GM23248 (cell line): Measurements from ENCODE around the gene TRAPPC12. TPM values are rescaled to one million over a fixed set of nuclear protein-coding genes. Genes with fewer than 3 reads are reported as not detected.

ENCODE experiments used
- DNase-seq: peaks from one replicate; pipeline ENCODE4 v3.0.0-alpha.2; 2015
- H2AFZ ChIP-seq: fragments of 200-600 bp; sonication (generic); 2 replicates; pipeline ENCODE4 v1.6.1; 2016; ENCODE audit warnings: antibody characterized with exemption
- H3F3A ChIP-seq: fragments of 200-600 bp; sonication (generic); 2 replicates; pipeline ENCODE4 v1.6.1; 2016; ENCODE audit warnings: mild to moderate bottlenecking, antibody characterized with exemption, mixed run types; ENCODE audit not compliant: insufficient read depth
- H3K27ac ChIP-seq: fragments of 200-600 bp; sonication (generic); 2 replicates; pipeline ENCODE4 v1.5.1; 2016; ENCODE audit warnings: mild to moderate bottlenecking
- H3K27me3 ChIP-seq: fragments of 200-600 bp; sonication (generic); replicated peaks from 2 replicates; pipeline ENCODE4 v1.6.1; 2016; ENCODE audit warnings: mild to moderate bottlenecking; ENCODE audit not compliant: insufficient read depth
- H3K36me3 ChIP-seq: fragments of 200-600 bp; sonication (generic); 2 replicates; pipeline ENCODE4 v1.6.1; 2016; ENCODE audit warnings: low read depth, mild to moderate bottlenecking
- H3K4me1 ChIP-seq: fragments of 200-600 bp; sonication (generic); 2 replicates; pipeline ENCODE4 v1.6.1; 2016; ENCODE audit warnings: mild to moderate bottlenecking; ENCODE audit not compliant: insufficient read depth
- H3K4me2 ChIP-seq: fragments of 200-600 bp; sonication (generic); one replicate; pipeline ENCODE4 v1.6.1; 2016; ENCODE audit warnings: mild to moderate bottlenecking; ENCODE audit not compliant: unreplicated experiment
- H3K4me3 ChIP-seq: fragments of 200-600 bp; sonication (generic); 2 replicates; pipeline ENCODE4 v1.5.1; 2016; ENCODE audit warnings: mild to moderate bottlenecking
- H3K79me2 ChIP-seq: fragments of 200-600 bp; sonication (generic); 2 replicates; pipeline ENCODE4 v1.6.1; 2016; ENCODE audit warnings: mild to moderate bottlenecking; ENCODE audit not compliant: insufficient read depth
- H3K9ac ChIP-seq: fragments of 200-600 bp; sonication (generic); 2 replicates; pipeline ENCODE4 v1.6.1; 2016; ENCODE audit warnings: mild to moderate bottlenecking
- H3K9me2 ChIP-seq: fragments of 200-600 bp; sonication (generic); 2 replicates; pipeline ENCODE4 v1.6.1; 2016; ENCODE audit warnings: mixed run types, mild to moderate bottlenecking, moderate library complexity; ENCODE audit not compliant: insufficient read depth
- H3K9me3 ChIP-seq: fragments of 200-600 bp; sonication (generic); one replicate; pipeline ENCODE4 v1.6.1; 2017; ENCODE audit warnings: low read depth
- H4K20me1 ChIP-seq: fragments of 200-600 bp; sonication (generic); 2 replicates; pipeline ENCODE4 v1.6.0; 2016; ENCODE audit not compliant: insufficient read depth
- EZH2 ChIP-seq: fragments of 200-600 bp; sonication (generic); IDR thresholded peaks from 2 replicates; pipeline ENCODE4 v1.6.1; 2018; ENCODE audit warnings: antibody characterized with exemption, mild to moderate bottlenecking; ENCODE audit not compliant: insufficient read depth, poor library complexity, severe bottlenecking
- EZH2phosphoT487 ChIP-seq: fragments of 200-600 bp; sonication (generic); IDR thresholded peaks from 2 replicates; pipeline ENCODE4 v1.6.1; 2018; ENCODE audit warnings: antibody characterized with exemption, moderate library complexity, mild to moderate bottlenecking, low read depth; ENCODE audit not compliant: insufficient read depth
- WGBS, 2 experiments: methylation state at CpG; one replicate each; pipeline ENCODE4 v1.1.6; 2015 to 2017; ENCODE audit warnings: low lambda C conversion rate in 2 of 2, low coverage in 1 of 2; ENCODE audit errors: missing lambda C conversion rate in 2 of 2; 5-methylcytosine and 5-hydroxymethylcytosine counted together
- in situ Hi-C: fragments of 300-500 bp; cut with MboI; formaldehyde crosslinking; loops from 2 replicates; pipeline ENCODE4 v1.15.0; 2020
- polyA plus RNA-seq: library from polyadenylated mRNA; unstranded; fragments of >200 nt; fragmentation: Nextera tagmentation; extraction: Ambion mirVana; gene quantifications from 2 replicates; pipeline ENCODE4 v1.2.1, GENCODE V29; 2016
- total RNA-seq: library from RNA; depleted of rRNA; stranded (reverse); fragments of >200 nt; shearing (Covaris generic); gene quantifications from 2 replicates; pipeline ENCODE4 v1.2.3, GENCODE V29; 2014

The TRAPPC12 gene
- total and polyA plus RNA-seq, 2 experiments from 2014 or later = 29.3 to 48.1 TPM

GRCh38 chr2:3386448-3386958 is 7.0 kb downstream of the TRAPPC12 start:
- H2AFZ ChIP-seq = no peak overlapping the region
- H3K4me3 ChIP-seq = no peak overlapping the region

GRCh38 chr2:3387011-3387410 is 7.5 kb downstream of the TRAPPC12 start:
- peaks cover 96% of the 10 kb centered on the region for H3K79me2 ChIP-seq
- TF ChIP-seq EZH2phosphoT487 = no peak
- TF ChIP-seq EZH2 = no peak
- H3K9me2 ChIP-seq = no peaks in the 10 kb centered on the region
- in situ Hi-C loops = no loop called here
- WGBS, 2 experiments = 97 to 98% methylated on average over 5 of the region's 5 CpGs
- H3K27ac ChIP-seq = no peak overlapping the region
- H3K4me3 ChIP-seq = no peak overlapping the region
- no peak overlapping the region for H3K4me2 ChIP-seq
- H3K4me1 ChIP-seq = no peaks in the 10 kb centered on the region
- H3K27me3 ChIP-seq = no peaks in the 10 kb centered on the region
- no peaks in the 10 kb centered on the region for H4K20me1 ChIP-seq
- peaks cover 21% of the 10 kb centered on the region for H3K36me3 ChIP-seq
- H3F3A ChIP-seq = no peaks in the 10 kb centered on the region
- H3K9me3 ChIP-seq = no peaks in the 10 kb centered on the region
- no peak overlapping the region for H3K9ac ChIP-seq
- H2AFZ ChIP-seq = no peak overlapping the region
- DNase-seq = no peak

More at GRCh38 chr2:3386448-3386958, 7.0 kb downstream of the TRAPPC12 start:
- no peak for TF ChIP-seq EZH2phosphoT487
- TF ChIP-seq EZH2 = no peak
- 81 to 83% methylated on average over 10 of the region's 10 CpGs for WGBS, 2 experiments
- no peaks in the 10 kb centered on the region for H3F3A ChIP-seq
- H3K27me3 ChIP-seq = no peaks in the 10 kb centered on the region
- no peak overlapping the region for H3K4me2 ChIP-seq
- no peak for DNase-seq
- peaks cover 96% of the 10 kb centered on the region for H3K79me2 ChIP-seq
- no peaks in the 10 kb centered on the region for H3K9me2 ChIP-seq
- no peak overlapping the region for H3K9ac ChIP-seq
- H4K20me1 ChIP-seq = no peaks in the 10 kb centered on the region
- 0 out of 2 replicates have a peak, but pooled peaks cover 4% of the 10 kb centered on the region for H3K4me1 ChIP-seq
- in situ Hi-C loops = no loop called here
- peaks cover 24% of the 10 kb centered on the region for H3K36me3 ChIP-seq
- no peaks in the 10 kb centered on the region for H3K9me3 ChIP-seq
- no peak overlapping the region for H3K27ac ChIP-seq

- no peak for DNase-seq
- no peaks in the 10 kb centered on the region for H3K9me2 ChIP-seq
- no peaks in the 10 kb centered on the region for H3F3A ChIP-seq
- H3K4me2 ChIP-seq = no peak overlapping the region
- H3K4me3 ChIP-seq = no peak overlapping the region
- WGBS, 2 experiments = 89 to 91% methylated on average over 67 to 87 of the region's 89 CpGs
- H3K79me2 ChIP-seq = peaks cover 96% of the 10 kb centered on the region
- no peaks in the 10 kb centered on the region for H3K27me3 ChIP-seq
- in situ Hi-C loops = no loop called here
- H3K9me3 ChIP-seq = no peaks in the 10 kb centered on the region
- TF ChIP-seq EZH2 (no peak), EZH2phosphoT487 (no peak)
- no peak overlapping the region for H3K27ac ChIP-seq
- H3K4me1 ChIP-seq = no peaks in the 10 kb centered on the region
- H3K9ac ChIP-seq = no peak overlapping the region
- no peak overlapping the region for H2AFZ ChIP-seq
- peaks cover 21% of the 10 kb centered on the region for H3K36me3 ChIP-seq
- H4K20me1 ChIP-seq = no peaks in the 10 kb centered on the region
Observed at GRCh38 chr2:3387644-3388411, 8.3 kb downstream of the TRAPPC12 start.

- no peak overlapping the region for H3K9ac ChIP-seq
- no peak overlapping the region for H3K4me2 ChIP-seq
- DNase-seq = no peak
- no peaks in the 10 kb centered on the region for H3K9me3 ChIP-seq
- H3K4me1 ChIP-seq = no peaks in the 10 kb centered on the region
- H3K79me2 ChIP-seq = peaks cover 96% of the 10 kb centered on the region
- WGBS, 2 experiments = 98 to 99% methylated on average over 26 to 31 of the region's 31 CpGs
- H4K20me1 ChIP-seq = no peaks in the 10 kb centered on the region
- no peak overlapping the region for H3K27ac ChIP-seq
- TF ChIP-seq EZH2 = no peak
- no peak for TF ChIP-seq EZH2phosphoT487
- no peak overlapping the region for H3K4me3 ChIP-seq
- no peak overlapping the region for H2AFZ ChIP-seq
- in situ Hi-C loops = no loop called here
- H3K9me2 ChIP-seq = no peaks in the 10 kb centered on the region
- no peaks in the 10 kb centered on the region for H3F3A ChIP-seq
- H3K36me3 ChIP-seq = peaks cover 21% of the 10 kb centered on the region
- H3K27me3 ChIP-seq = no peaks in the 10 kb centered on the region
Observed at GRCh38 chr2:3388412-3388738, 8.9 kb downstream of the TRAPPC12 start.
